ENCODE data around the gene SERPINC1. TPM values are rescaled to one million over a fixed set of nuclear protein-coding genes. Genes with fewer than 3 reads are reported as not detected.

SERPINC1 gene
- total and polyA plus RNA-seq, 9 of the 15 experiments (the other 6 are each of a cell fraction or from before 2014, with no cell fraction given): 0.07 to 1.2 (median 0.50) TPM

DNA sequence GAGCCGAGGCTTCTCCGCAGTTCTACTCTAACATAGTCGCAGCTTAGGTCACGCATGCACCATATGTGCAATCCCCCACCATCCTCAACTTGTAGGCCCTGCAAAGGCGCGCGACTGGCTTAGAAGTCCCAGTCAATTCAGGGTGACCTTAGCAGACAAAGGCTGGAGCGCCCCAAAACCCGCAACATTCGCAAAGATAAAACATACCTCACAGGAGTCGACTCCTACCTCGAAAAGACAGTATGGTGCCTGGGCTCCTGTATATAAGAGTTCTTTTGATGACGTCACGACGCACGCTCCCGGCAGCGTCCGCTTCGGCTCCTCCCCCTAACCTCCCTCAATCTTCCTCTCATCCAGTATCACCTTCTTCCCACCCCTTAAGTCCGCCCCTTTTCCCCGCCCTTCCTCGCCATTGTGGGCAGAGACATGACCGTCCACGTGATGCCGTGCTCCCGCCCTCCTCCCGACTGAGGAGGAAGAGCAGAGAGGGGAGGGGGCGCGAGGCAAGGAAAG is 49.3 kb downstream of the SERPINC1 start, which contains the start of gene GAS5 (continued):
- TF ChIP-seq, protein P1, sequence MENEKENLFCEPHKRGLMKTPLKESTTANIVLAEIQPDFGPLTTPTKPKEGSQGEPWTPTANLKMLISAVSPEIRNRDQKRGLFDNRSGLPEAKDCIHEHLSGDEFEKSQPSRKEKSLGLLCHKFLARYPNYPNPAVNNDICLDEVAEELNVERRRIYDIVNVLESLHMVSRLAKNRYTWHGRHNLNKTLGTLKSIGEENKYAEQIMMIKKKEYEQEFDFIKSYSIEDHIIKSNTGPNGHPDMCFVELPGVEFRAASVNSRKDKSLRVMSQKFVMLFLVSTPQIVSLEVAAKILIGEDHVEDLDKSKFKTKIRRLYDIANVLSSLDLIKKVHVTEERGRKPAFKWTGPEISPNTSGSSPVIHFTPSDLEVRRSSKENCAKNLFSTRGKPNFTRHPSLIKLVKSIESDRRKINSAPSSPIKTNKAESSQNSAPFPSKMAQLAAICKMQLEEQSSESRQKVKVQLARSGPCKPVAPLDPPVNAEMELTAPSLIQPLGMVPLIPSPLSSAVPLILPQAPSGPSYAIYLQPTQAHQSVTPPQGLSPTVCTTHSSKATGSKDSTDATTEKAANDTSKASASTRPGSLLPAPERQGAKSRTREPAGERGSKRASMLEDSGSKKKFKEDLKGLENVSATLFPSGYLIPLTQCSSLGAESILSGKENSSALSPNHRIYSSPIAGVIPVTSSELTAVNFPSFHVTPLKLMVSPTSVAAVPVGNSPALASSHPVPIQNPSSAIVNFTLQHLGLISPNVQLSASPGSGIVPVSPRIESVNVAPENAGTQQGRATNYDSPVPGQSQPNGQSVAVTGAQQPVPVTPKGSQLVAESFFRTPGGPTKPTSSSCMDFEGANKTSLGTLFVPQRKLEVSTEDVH (IDR thresholded peaks at IDR 0.05; ENCODE audit: low read depth, partially characterized antibody): peak; percentile 82
- no peak for TF ChIP-seq ZEB2 (IDR thresholded peaks at IDR 0.05)
- no peak for TF ChIP-seq TARDBP (IDR thresholded peaks at IDR 0.05)
- TF ChIP-seq NFIC (IDR thresholded peaks at IDR 0.05): peak; percentile 74
- TF ChIP-seq, protein P2, sequence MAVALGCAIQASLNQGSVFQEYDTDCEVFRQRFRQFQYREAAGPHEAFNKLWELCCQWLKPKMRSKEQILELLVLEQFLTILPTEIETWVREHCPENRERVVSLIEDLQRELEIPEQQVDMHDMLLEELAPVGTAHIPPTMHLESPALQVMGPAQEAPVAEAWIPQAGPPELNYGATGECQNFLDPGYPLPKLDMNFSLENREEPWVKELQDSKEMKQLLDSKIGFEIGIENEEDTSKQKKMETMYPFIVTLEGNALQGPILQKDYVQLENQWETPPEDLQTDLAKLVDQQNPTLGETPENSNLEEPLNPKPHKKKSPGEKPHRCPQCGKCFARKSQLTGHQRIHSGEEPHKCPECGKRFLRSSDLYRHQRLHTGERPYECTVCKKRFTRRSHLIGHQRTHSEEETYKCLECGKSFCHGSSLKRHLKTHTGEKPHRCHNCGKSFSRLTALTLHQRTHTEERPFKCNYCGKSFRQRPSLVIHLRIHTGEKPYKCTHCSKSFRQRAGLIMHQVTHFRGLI (CRISPR knock-in tag; IDR thresholded peaks at IDR 0.05): no peak
- TF ChIP-seq PHF21A (IDR thresholded peaks at IDR 0.05; ENCODE audit: borderline replicate concordance, low read depth): no peak; the same call in 1 of the 2 replicates
- TF ChIP-seq, protein P3, sequence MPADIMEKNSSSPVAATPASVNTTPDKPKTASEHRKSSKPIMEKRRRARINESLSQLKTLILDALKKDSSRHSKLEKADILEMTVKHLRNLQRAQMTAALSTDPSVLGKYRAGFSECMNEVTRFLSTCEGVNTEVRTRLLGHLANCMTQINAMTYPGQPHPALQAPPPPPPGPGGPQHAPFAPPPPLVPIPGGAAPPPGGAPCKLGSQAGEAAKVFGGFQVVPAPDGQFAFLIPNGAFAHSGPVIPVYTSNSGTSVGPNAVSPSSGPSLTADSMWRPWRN (IDR thresholded peaks at IDR 0.05; ENCODE audit: low read depth): no peak
- no peak for TF ChIP-seq E2F3 (CRISPR knock-in tag; IDR thresholded peaks at IDR 0.05)
- TF ChIP-seq RFX5 (IDR thresholded peaks at IDR 0.05; ENCODE audit: low read depth, low read length): peak; percentile 90
- peak; percentile 51; the same call in 1 of the 2 replicates for TF ChIP-seq PTTG1 (tag; IDR thresholded peaks at IDR 0.05; ENCODE audit: low read depth)
- peak; percentile 82; the same call in 1 of the 2 replicates for TF ChIP-seq ZBTB17 (CRISPR knock-in tag; IDR thresholded peaks at IDR 0.05)
- no peak for TF ChIP-seq CTBP1 (IDR thresholded peaks at IDR 0.05; ENCODE audit: borderline replicate concordance)
- TF ChIP-seq ZNF23 (CRISPR knock-in tag; IDR thresholded peaks at IDR 0.05): no peak
- no peak for TF ChIP-seq ZBTB1 (CRISPR knock-in tag; IDR thresholded peaks at IDR 0.05; ENCODE audit: borderline replicate concordance, low read depth)
- no peak for TF ChIP-seq HNRNPH1 (optimal IDR thresholded peaks at IDR 0.05; ENCODE audit: low read depth, low read length)
- TF ChIP-seq ZKSCAN3 (CRISPR knock-in tag; IDR thresholded peaks at IDR 0.05): no peak
- no peak for TF ChIP-seq MAFG (tag; conservative IDR thresholded peaks at IDR 0.05)
- peak in 1 of 2 experiments; percentile 69; a peak in 2 of 4 replicates for TF ChIP-seq ARNT (IDR thresholded peaks at IDR 0.05)
- no peak for TF ChIP-seq MECOM (CRISPR knock-in tag; IDR thresholded peaks at IDR 0.05)
- no peak; the same call in 1 of the 2 replicates for TF ChIP-seq MAFK (IDR thresholded peaks at IDR 0.05; ENCODE audit: low read length)
- TF ChIP-seq STAG1 (CRISPR knock-in tag; IDR thresholded peaks at IDR 0.05; ENCODE audit: borderline replicate concordance): no peak
- TF ChIP-seq PRPF4 (IDR thresholded peaks at IDR 0.05; ENCODE audit: insufficient read depth, low read depth, low read length, poor library complexity, severe bottlenecking): no peak
- TF ChIP-seq TOE1 (IDR thresholded peaks at IDR 0.05; ENCODE audit: borderline replicate concordance): peak; percentile 94
- peak; percentile 98; the same call in 1 of the 2 replicates for TF ChIP-seq TOE1 (CRISPR knock-in tag; IDR thresholded peaks at IDR 0.05; ENCODE audit: borderline replicate concordance, low read depth)
- TF ChIP-seq, protein P4, sequence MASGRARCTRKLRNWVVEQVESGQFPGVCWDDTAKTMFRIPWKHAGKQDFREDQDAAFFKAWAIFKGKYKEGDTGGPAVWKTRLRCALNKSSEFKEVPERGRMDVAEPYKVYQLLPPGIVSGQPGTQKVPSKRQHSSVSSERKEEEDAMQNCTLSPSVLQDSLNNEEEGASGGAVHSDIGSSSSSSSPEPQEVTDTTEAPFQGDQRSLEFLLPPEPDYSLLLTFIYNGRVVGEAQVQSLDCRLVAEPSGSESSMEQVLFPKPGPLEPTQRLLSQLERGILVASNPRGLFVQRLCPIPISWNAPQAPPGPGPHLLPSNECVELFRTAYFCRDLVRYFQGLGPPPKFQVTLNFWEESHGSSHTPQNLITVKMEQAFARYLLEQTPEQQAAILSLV (tag; IDR thresholded peaks at IDR 0.05): no peak
- TF ChIP-seq XRCC3 (IDR thresholded peaks at IDR 0.05): no peak
- no peak for TF ChIP-seq ZNF778 (CRISPR knock-in tag; IDR thresholded peaks at IDR 0.05)

Measured in K562 (cell line).